OCI-M2 (cell line): Measurements from ENCODE around the gene PSG4.
"Not testable (repeated sequence)": the region's sequence is repeated elsewhere in the genome, so short reads cannot be mapped to it uniquely, and the experiment has no call there.

ENCODE experiments used
- DNase-seq: peaks from one replicate; lab custom pipeline; 2025; ENCODE audit not compliant: unreplicated experiment; lab: John Stamatoyannopoulos, UW

Gene PSG4

DNA sequence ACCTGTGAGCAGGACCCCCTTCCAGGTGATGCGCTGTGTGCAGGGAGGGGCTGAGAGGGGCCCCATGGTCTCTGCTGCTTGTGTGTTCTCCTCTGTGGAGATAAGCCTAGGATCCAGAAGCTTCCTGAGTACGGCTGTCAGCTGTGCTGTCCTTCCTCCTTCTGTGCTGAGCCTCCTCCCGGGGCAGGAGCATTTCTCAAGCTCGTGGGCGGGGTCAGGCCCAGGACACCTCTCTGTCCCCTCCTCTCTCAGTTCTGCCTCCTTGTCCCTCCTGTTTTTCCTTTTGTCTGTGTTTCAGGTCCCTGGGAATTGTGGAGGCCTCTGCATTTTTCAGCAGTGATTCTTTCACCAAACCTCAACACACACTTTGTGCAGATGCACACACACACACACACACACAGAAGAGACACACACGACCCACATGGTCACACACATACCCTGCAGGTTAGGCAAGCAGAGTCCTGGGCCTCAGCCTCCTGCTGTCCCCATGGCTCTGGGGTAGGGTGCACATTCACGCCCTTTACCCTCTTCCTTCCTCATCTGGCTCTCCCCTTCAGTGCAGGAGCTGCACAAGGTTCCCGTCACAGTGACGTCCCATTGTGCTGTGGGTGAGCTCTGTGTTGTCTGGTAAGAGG lies at the start of gene PSG4:
TSS of gene PSG4 (minus strand) at position 168 of the 635 bp plus-strand sequence. CDS start at position 66, 102 bp downstream.
- not testable (repeated sequence) for DNase-seq

DNA sequence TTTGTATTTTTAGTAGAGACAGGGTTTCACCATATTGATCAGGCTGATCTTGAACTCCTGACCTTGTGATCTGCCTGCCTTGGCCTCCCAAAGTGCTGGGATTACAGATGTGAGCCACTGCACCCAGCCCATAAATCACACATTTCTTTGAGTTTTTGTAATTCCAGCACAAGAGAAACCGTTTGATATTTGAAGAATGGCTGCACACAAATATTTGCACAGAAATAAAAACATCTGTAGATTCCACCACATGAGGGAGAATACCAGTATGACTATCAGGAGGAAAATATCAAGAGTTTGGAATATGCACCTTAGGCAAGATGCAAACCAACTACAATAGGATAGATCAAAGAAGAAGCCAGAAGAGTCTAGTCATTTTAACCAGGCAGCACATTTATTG lies 46.0 kb upstream of the PSG4 start:
- not testable (repeated sequence) for DNase-seq

DNA sequence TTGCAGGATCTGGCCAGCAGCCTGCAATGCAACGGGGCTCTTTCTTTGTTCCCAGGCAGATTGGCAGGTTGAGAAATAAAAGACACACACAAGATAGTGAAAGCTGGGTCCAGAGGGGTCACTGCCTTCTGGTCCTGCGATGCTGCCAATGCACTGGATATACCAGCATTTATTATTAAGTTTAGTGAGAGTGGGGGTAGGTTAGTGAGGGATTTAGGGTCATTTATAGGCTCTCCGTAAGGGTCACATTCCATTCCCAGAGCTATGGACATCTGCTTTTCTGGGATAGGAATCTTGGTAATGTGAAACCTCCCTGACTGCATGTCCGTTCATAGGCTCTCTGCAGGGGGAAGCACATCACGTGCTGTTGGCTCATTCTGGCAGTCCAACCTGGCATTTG lies 44.9 kb upstream of the PSG4 start:
- not testable (repeated sequence) for DNase-seq

DNA sequence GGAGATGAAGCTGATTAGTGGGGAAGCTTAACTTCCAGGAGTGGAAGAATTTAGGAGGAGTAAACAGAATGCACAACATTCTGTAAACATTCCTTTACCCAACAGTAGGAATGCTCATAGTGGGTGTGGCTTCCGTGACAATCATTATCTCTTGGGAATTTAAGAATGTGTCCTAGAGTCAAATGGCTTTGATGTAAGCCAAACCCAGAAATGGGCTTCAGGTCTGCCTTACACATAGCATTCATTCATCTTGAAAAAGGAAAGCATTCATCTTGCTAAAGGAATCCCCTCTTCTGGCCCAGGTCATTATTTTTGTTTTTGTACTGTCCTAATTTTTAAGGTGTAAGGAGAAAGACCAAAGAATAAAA lies 43.2 kb upstream of the PSG4 start:
- not testable (repeated sequence) for DNase-seq

DNA sequence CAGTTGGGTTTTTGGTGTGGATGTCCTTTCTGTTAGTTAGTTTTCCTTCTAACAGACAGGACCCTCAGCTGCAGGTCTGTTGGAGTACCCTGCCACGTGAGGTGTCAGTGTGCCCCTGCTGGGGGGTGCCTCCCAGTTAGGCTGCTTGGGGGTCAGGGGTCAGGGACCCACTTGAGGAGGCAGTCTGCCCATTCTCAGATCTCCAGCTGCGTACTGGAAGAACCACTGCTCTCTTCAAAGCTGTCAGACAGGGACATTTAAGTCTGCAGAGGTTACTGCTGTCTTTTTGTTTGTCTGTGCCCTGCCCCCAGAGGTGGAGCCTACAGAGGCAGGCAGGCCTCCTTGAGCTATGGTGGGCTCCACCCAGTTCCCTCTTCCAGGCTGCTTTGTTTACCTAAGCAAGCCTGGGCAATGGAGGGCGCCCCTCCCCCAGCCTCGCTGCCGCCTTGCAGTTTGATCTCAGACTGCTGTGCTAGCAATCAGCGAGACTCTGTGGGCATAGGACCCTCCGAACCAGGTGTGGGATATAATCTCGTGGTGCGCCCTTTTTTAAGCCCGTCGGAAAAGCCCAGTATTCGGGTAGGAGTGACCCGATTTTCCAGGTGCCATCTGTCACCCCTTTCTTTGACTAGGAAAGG lies 41.9 kb upstream of the PSG4 start:
- DNase-seq: not testable (repeated sequence)

DNA sequence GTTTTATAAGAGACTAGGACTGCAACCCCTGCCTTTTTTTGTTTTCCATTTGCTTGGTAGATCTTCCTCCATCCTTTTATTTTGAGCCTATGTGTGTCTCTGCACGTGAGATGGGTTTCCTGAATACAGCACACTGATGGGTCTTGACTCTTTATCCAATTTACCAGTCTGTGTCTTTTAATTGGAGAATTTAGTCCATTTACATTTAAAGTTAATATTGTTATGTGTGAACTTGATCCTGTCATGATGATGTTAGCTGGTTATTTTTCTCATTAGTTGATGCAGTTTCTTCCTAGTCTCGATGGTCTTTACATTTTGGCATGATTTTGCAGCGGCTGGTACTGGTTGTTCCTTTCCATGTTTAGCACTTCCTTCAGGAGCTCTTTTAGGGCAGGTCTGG lies 40.4 kb upstream of the PSG4 start:
- DNase-seq: not testable (repeated sequence)

DNA sequence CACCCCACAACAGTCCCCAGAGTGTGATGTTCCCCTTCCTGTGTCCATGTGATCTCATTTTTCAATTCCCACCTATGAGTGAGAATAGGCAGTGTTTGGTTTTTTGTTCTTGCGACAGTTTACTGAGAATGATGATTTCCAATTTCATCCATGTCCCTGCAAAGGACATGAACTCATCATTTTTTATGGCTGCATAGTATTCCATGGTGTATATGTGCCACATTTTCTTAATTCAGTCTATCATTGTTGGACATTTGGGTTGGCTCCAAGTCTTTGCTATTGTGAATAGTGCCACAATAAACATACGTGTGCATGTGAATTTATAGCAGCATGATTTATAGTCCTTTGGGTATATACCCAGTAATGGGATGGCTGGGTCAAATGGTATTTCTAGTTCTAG lies 36.8 kb upstream of the PSG4 start:
- DNase-seq: not testable (repeated sequence)

DNA sequence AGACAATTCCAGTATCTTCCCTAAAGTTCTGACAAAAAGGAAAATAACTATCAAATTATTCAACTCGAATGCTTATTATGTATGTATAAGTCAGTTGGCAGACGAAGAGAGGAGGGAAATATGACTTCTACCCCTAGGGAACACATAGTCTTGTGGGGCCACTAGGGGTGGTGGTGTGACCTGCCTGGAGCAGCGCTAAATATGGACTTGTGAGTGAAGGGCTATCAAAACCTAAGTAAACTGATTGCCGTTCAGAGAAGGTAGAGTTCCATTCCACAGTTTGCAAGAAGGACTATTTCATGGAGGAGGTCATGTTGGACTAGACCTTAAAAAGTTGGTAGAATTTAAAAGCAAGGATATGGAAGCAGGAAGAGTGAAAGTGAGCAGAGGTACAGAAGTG lies 32.8 kb upstream of the PSG4 start:
- DNase-seq: not testable (repeated sequence)

DNA sequence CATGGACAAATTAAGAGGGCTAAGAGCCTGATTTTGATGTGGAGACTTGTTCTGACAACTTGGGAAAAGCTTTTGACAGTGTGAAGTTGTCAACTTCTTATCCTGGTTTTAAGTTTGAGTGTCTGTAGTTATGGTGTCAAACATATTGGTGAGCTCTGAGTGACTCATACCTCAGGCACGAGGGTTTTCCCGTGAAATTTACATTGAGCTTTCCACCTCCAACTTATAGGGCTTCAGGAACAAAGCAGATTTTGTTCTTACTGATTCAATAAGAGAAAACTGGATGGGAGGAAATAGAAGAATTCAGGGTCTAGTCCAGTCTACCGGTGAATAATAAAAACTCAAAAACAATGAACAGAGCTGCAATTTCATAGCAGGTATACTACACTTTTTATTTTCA lies 30.2 kb upstream of the PSG4 start:
- DNase-seq: not testable (repeated sequence)

DNA sequence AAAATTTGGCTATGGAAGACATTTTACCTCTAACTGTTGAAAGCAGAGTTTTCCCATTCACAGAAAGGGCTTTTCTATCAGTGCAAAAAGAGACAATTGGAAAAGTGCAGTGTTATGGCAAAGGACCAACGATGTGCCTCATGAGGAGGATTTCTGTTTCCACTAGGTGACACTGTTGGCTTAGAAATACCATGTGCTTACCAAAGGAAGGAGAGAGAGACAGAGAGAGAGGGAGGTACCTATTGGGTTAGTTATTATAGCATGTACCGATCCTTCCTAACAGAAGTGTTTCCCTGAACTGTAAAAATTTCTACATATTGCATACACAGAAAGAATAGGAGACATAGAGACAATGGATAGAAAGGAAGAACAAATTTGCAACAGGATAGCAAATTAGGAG lies 23.9 kb upstream of the PSG4 start:
- DNase-seq: no peak

DNA sequence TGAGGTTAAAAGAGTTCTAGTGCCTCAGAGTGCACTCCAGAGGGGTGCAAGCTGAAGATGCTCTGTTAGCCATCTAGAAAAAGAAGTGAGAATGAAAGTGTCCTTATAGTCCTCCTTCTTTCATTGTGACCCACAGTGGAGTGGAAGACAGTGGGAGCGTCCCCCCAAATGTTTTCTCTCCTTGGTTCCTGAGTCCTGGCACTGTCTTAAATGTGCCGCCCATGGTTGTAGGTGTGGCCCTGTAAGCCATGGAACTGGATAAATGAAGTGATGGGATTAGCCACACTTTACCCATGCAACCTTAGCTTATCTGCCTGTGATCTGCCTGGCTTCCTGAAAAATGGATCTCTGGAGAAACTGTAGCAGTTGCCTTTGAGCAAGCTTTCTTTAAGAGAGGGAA lies 23.3 kb upstream of the PSG4 start:
- not testable (repeated sequence) for DNase-seq

DNA sequence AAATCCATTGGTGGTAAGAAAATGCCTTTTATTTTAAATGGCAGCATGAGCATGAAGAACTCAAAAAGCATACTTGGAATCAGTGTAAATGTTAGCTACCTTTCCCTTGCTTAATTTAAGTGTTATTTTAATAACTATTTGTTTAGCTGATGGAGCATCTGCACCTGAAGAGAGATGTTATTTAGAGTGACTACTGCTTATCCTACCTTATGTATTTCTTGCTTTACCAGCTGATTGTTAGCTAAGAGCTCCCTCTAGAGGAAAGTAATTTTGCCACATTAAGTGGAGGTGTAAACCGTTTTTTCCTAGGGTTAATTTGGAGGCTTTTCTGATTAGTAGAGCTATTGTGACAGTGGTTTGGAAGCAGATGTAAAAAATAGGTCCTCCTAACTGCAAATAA lies 21.5 kb upstream of the PSG4 start:
- not testable (repeated sequence) for DNase-seq

DNA sequence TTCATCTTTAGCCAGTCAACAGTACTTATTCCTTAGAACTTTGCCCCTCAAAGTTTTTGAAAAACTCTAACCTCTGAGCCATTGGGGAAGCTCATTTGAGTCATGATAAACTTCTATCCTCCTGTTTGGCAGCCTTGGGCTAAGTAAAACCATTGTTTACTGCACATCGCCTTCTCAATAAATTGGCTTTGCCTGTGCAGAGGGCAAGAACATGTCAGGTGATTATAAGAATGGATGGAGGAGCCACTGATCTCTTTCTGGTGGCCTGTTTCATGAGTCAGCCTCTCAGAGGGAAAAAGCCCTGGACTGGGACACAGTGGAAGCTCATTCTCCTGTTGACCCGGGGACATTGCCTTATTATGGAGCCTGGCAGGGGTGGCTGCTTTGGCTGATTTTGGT lies 19.4 kb upstream of the PSG4 start:
- DNase-seq: no peak

DNA sequence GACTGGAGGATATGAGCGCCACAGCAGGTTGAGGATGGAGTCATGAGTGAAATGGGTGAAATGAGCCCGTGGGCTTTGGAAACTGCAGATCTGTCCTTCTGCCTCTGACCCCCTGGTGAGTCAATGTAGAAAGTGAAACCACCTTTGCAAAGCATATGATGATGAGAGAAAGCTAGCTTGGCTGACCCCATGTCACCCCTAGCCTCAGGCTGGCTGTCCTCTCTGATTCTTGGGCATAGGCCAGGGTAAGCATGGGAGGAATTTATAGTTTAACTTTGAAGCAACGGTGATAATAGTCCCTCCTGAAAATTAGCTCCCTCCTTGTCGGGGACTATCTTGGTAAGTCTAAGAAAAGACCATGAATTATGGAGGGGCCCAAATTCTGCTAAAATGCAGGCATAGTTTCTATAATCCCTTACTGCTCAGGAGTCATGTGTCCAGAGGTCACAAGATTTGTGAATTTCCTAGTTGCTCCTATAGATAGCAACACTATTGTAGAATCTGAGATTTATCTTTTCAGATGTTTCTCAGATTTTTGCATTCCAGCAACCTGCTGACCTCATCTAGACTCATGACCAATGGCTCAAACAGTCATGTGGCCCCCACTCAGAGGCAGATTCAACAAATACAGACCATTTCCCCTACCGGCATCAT lies 18.9 kb upstream of the PSG4 start:
- DNase-seq: not testable (repeated sequence)

DNA sequence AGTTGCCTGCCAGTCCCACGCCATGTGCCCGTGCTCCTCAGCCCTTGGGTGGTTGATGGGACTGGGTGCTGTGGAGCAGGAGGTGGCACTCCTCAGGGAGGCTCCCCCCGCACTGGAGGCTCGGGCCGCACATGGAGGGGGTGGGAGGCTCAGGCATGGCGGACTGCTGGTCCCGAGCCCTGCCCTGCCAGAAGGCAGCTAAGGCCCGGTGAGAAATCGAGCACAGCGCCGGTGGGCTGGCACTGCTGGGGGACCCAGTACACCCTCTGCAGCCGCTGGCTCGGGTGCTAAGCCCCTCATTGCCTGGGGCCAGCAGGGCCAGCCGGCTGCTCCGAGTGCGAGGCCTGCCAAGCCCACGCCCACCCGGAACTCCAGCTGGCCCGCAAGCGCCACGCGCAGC lies 16.5 kb upstream of the PSG4 start:
- DNase-seq: not testable (repeated sequence)

DNA sequence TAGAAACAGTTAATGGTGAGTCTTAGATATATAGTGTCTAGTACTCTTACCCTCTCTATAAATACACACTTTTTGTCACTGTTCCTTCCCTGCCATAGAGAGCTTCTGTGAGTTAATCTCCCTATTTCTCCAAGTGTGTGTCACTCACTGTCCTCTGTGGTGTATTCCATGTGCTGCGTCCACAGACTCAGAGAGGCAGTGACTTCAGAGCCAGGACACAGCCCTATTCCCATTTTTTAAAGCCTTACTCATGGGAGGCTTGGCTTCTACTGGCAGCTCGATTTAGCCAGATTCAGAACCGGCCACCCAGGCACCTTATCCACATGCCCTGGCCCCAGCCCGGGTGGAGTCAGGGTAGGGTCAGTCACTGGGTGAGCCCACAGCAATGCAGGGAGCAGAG lies 13.7 kb upstream of the PSG4 start:
- DNase-seq: not testable (repeated sequence)

DNA sequence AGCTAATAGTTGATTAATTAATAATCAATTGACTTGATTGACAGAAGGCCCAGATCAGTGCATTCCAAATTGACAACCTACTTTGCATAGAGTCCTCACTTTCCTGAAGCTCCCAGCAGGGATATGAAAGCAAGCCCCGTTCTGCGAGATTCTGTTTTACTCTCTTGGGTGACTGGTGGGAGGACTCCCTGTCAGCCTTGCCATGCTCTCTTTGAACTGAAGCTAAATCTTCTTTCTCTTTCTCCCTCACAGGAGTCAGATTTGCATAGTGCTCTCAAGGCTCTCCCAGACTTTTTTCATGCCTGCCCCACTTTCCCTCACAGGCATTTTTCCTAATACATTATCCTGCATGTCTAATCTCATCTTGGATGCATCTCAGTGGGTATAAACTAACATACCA lies 10.4 kb upstream of the PSG4 start:
- DNase-seq: not testable (repeated sequence)

DNA sequence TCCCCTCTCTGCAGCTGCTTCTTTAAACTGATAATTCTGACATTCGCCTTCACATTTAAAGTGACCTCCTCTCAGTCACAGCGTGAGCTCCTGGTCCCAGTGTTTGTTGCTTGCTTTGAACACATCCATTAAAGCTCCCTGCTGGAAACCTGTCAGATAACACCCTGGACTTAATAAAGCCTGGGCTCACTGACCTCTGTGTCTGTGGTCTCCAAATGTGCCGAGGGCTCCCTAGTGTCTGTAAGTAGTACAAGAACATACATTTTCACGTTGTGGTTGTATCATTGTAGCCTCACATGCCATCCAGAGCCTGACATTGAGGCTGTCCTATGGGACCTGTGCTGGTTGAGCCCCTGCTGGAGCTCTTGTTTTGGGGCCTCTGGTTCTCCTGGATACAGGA lies 2.6 kb upstream of the PSG4 start:
- no peak for DNase-seq

DNA sequence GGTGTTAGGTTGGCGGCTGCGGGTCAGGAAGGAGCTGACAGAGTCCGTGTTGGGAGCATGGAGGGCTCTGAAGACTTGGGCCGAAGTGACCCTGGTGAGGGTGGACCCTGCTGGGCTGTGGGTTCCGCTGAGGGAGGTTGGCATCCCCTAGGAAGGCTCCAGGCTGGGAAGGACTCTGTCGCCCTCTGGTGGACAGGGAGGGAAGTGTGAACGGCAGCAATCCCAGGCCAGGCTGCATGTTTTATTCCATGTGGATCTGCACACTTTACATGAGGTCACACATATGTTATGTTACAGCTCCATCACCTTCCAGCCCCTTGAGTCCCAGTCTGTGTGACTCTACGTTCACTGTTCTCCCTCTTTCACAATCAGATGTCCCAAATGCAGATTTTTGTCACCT lies 1.7 kb upstream of the PSG4 start:
- DNase-seq: not testable (repeated sequence)

DNA sequence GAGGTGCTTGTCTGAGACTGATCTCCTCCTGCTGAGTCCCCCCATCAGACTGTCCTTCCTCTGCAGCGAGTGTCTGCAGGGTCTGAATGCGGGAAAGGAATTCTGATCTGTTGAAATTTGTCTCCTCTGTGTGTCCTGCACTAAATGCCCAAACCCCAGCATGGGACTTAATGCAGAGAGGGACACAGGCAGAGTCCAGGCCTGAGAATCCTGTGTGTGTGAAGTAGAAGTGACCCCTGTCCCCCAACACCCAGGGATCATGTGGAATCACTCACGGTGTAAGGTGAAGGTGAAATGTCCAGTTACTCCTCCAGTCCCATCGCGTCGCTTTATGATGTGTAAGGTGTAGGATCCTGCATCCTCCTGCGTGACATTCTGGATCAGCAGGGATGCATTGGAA lies 1.8 kb downstream of the PSG4 start:
- DNase-seq: not testable (repeated sequence)

DNA sequence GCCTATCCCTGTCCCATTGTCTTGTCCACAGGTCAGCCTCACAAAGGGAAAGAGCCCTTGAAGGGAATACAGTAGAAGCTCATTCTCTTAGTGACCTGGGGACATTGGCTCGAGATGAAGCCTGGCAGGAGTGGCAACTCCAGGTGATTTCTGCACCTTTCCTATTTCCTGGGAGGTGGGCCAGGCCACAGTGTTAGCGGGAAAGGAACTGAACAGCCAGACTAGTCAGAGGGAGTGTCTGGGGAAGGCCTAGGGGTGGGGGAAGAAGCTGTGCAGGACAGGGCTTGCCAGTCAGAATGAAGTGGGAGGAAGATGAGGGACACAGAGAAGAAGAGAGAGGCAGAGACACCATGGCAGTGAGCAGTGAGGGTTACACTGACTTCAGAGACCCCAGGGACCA lies 3.5 kb downstream of the PSG4 start:
- not testable (repeated sequence) for DNase-seq

DNA sequence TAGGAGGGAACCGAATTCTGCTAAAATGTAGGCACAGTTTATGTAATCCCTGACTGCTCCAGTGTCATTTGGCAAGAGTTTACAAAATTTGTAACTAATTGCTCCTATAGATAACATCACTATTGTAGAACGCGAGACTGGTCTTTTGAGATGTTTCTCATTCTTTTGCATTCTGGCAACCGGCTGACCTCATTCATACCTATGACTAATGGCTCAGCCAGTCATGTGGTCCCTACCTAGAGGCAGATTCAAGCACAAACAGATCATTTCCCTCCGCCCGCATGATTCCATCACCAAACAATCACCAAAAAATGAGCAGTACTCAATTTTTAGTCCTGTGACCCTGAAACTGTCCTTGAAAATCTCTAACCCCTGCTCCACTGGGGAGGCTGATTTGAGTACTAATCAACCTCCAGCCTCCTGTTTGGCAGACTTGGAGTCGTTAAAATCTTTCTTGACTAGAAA lies 4.1 kb downstream of the PSG4 start:
- DNase-seq: not testable (repeated sequence)
